Suprapubic skin (tissue), 3 donors: ENCODE measurements around the gene CCT7.

Experiments
- CTCF ChIP-seq, 2 donors: fragments of 200-600 bp in 1 of 2; fragments of 450-650 bp in 1 of 2; sonication (generic) in 1 of 2; IDR thresholded peaks; one replicate each; pipeline ENCODE4 v1.5.1; 2016 to 2019; ENCODE audit warnings: antibody characterized with exemption in 2 of 2, mild to moderate bottlenecking in 1 of 2, moderate library complexity in 1 of 2
- EP300 ChIP-seq: sonication (generic); formaldehyde crosslinking; IDR thresholded peaks from one replicate; pipeline ENCODE4 v1.6.1; 2017; ENCODE audit warnings: antibody characterized with exemption
- POLR2A ChIP-seq, 2 donors: fragments of 450-650 bp; IDR thresholded peaks; one replicate each; pipeline ENCODE4 v1.6.1; 2017; ENCODE audit warnings: antibody characterized with exemption in 2 of 2, mild to moderate bottlenecking in 2 of 2, moderate library complexity in 2 of 2

- no peak for TF ChIP-seq EP300
- TF ChIP-seq CTCF (IDR thresholded peaks at IDR 0.05) = no peak
- no peak for TF ChIP-seq POLR2A (IDR thresholded peaks at IDR 0.05)
These were observed 19.7 kb upstream of the CCT7 start, which contains the start of gene SMYD5 for GRCh38 chr2:73214120-73215035.
